Gastroesophageal sphincter (tissue), 4 donors: ENCODE measurements around the gene GALNT5. TPM values are rescaled to one million over a fixed set of nuclear protein-coding genes. Genes with fewer than 3 reads are reported as not detected.

Source experiments
- ATAC-seq: fragments of 150-250 bp; one replicate; pipeline ENCODE4 v1.9.1; 2016; ENCODE audit warnings: mild to moderate bottlenecking, moderate library complexity
- H3K27ac ChIP-seq, 4 donors: fragments of 200-600 bp; sonication (generic) in 3 of 4; 1 replicate in 3 of 4; 2 replicates in 1 of 4; pipeline ENCODE4 v1.5.1; 2016 to 2019
- H3K27me3 ChIP-seq: fragments of 200-600 bp; sonication (generic); one replicate; pipeline ENCODE4 v1.5.1; 2019
- H3K36me3 ChIP-seq, 2 donors: fragments of 200-600 bp; sonication (generic); one replicate each; pipeline ENCODE4 v1.5.1; 2019; ENCODE audit warnings: control low read depth in 1 of 2
- H3K4me1 ChIP-seq, 3 donors: fragments of 200-600 bp; sonication (generic); 1 replicate in 2 of 3; 2 replicates in 1 of 3; pipeline ENCODE4 v1.5.1; 2016 to 2019; ENCODE audit warnings: control low read depth in 2 of 3
- H3K4me3 ChIP-seq, 2 donors: fragments of 200-600 bp; sonication (generic); one replicate each; pipeline ENCODE4 v1.5.1; 2019; ENCODE audit warnings: mild to moderate bottlenecking in 1 of 2, moderate library complexity in 1 of 2
- H3K9me3 ChIP-seq, 3 donors: fragments of 200-600 bp; sonication (generic); one replicate each; pipeline ENCODE4 v1.5.1; 2017 to 2019; ENCODE audit warnings: control low read depth in 2 of 3
- EP300 ChIP-seq: sonication (generic); formaldehyde crosslinking; IDR thresholded peaks from one replicate; pipeline ENCODE4 v1.6.1; 2017; ENCODE audit warnings: antibody characterized with exemption, mild to moderate bottlenecking
- POLR2A ChIP-seq, 2 donors: fragments of 450-650 bp; IDR thresholded peaks; one replicate each; pipeline ENCODE4 v1.6.1; 2017; ENCODE audit warnings: antibody characterized with exemption in 2 of 2, mild to moderate bottlenecking in 2 of 2, moderate library complexity in 1 of 2
- POLR2AphosphoS5 ChIP-seq: sonication (generic); formaldehyde crosslinking; IDR thresholded peaks from one replicate; pipeline ENCODE4 v1.6.1; 2017; ENCODE audit warnings: antibody characterized with exemption
- whole genome bisulfite sequencing, 2 donors: methylation state at CpG; one replicate each; pipeline ENCODE4 v1.1.5; 2018; ENCODE audit warnings: low coverage in 1 of 2; 5-methylcytosine and 5-hydroxymethylcytosine counted together
- total RNA-seq, 4 donors: library from RNA; depleted of rRNA; stranded (reverse); fragments of >200 nt; gene quantifications; one replicate each; pipeline ENCODE4 v1.1.0, GENCODE V29; 2016
- TF ChIP-seq, protein P1 (sequence below), 4 experiments: fragments of 200-600 bp in 2 of 4; fragments of 450-650 bp in 2 of 4; sonication (generic) in 1 of 4; IDR thresholded peaks; one replicate each; pipeline ENCODE4 v1.5.1; 2017 to 2019; ENCODE audit warnings: antibody characterized with exemption in 4 of 4, mild to moderate bottlenecking in 2 of 4, moderate library complexity in 2 of 4

The GALNT5 gene
- total RNA-seq, 4 donors from 2014 or later, result under 0.01 to 0.89 (median 0.24) TPM

DNA sequence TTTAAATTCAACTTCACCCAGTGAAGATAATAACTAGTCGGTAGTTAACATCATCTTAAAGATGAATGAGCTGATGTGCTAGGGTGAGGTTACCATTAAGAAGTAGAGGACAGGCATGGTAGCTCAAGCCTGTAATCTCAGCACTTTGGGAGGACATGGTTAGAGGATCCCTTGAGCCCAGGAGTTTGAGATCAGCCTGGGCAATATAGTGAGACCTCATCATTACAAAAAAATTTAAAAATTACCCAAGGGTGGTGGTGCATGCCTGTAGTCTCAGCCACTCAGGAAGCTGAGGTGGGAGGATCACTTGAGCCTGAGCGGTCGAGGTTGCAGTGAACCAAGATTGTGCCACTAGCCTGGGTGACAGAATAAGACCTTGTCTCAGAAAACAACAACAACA lies 4.7 kb downstream of the GALNT5 start:
- WGBS, 2 donors, result 91 to 95% methylated on average over 3 of the region's 3 CpGs
- Histone ChIP-seq H3K27me3 (no peaks in the 10 kb centered on the region), H3K9me3 (no peaks in the 10 kb centered on the region), H3K36me3 (no peaks in the 10 kb centered on the region), H3K4me3 (no peak overlapping the region), H3K27ac (no peak overlapping the region), H3K4me1 (peaks cover 0 to 10% (median 4%) of the 10 kb centered on the region in 3 donors)
- TF ChIP-seq EP300 (no peak), POLR2AphosphoS5 (no peak), POLR2A (IDR thresholded peaks at IDR 0.05) (no peak)
- TF ChIP-seq, protein P1, sequence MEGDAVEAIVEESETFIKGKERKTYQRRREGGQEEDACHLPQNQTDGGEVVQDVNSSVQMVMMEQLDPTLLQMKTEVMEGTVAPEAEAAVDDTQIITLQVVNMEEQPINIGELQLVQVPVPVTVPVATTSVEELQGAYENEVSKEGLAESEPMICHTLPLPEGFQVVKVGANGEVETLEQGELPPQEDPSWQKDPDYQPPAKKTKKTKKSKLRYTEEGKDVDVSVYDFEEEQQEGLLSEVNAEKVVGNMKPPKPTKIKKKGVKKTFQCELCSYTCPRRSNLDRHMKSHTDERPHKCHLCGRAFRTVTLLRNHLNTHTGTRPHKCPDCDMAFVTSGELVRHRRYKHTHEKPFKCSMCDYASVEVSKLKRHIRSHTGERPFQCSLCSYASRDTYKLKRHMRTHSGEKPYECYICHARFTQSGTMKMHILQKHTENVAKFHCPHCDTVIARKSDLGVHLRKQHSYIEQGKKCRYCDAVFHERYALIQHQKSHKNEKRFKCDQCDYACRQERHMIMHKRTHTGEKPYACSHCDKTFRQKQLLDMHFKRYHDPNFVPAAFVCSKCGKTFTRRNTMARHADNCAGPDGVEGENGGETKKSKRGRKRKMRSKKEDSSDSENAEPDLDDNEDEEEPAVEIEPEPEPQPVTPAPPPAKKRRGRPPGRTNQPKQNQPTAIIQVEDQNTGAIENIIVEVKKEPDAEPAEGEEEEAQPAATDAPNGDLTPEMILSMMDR (IDR thresholded peaks at IDR 0.05), result no peak
- ATAC-seq, result no peak

DNA sequence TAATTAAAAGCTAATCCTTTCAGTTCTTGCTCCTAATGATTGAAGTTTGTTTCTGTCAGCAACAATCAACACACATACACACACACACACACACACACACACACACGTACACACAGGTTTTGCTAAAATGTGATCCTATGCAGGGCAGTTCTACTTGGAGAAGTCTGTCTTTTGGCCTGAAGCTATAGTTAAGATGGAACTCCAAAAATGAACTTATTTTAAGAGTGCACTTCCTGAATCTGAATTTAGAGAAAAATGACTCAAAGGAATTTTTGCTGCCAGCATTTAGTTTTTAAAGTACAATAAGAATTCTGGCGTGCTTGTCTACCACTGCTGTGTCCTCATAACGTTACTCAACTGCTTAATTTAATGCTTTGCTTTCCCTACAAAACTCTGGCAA lies 6.6 kb downstream of the GALNT5 start:
- no peaks in the 10 kb centered on the region for H3K9me3 ChIP-seq
- H3K27me3 ChIP-seq, result peaks cover 5% of the 10 kb centered on the region
- no peaks in the 10 kb centered on the region for H3K4me1 ChIP-seq
- no peak overlapping the region for H3K4me3 ChIP-seq
- no peak for TF ChIP-seq EP300
- TF ChIP-seq POLR2AphosphoS5, result no peak
- no peak for TF ChIP-seq POLR2A (IDR thresholded peaks at IDR 0.05)
- TF ChIP-seq, protein P1 (IDR thresholded peaks at IDR 0.05), result no peak
- no peak overlapping the region for H3K27ac ChIP-seq
- WGBS, 2 donors, result 11 to 30% methylated on average over 3 of the region's 3 CpGs
- H3K36me3 ChIP-seq, result no peaks in the 10 kb centered on the region
- ATAC-seq, result no peak

DNA sequence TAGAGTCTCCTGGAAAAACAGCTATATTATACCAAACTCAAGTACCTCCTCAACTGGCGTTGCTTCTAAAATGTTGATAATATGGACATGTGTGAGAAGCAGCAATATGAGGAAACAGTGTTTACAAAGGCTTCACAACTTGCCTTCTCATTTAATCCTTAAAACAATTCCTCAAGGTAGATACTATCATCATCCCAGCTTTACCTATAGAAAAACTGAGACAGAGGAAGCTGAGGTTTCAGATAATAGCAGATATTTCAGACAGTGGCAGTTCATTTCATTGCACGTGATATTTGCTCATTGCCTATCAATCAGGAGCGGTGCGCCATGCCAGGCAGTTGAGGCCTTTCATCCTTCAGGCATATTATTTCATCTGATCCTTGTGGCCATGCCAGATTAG lies 8.3 kb downstream of the GALNT5 start:
- Histone ChIP-seq H3K4me3 (no peak overlapping the region), H3K27ac (no peak overlapping the region), H3K4me1 (no peaks in the 10 kb centered on the region), H3K27me3 (peaks cover 5% of the 10 kb centered on the region), H3K9me3 (no peaks in the 10 kb centered on the region), H3K36me3 (no peaks in the 10 kb centered on the region)
- whole genome bisulfite sequencing, 2 donors, result 95 to 96% methylated on average over 4 of the region's 4 CpGs
- no peak for ATAC-seq
- TF ChIP-seq, protein P1 (IDR thresholded peaks at IDR 0.05), result no peak
- TF ChIP-seq EP300 (no peak), POLR2AphosphoS5 (no peak), POLR2A (IDR thresholded peaks at IDR 0.05) (no peak)

DNA sequence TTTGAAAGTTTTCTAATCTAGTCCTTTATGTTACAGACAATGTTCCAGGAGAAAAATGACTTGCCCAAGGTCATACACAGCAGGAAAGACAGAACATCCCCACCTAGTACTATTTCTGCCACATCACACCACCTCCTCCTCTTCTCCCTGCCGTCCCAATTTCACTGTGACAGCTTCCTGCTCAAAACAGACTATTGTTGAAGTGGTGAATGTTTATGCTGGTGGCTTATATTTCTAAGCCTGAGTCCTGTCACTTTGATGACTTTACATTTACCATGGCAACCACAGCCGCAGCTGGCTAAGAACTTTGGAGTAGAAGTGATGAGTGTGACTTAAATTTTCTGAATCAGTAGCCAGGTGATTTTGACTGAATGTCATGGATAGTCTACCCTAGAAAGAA lies 10.0 kb downstream of the GALNT5 start:
- Histone ChIP-seq H3K4me3 (no peak overlapping the region), H3K4me1 (no peaks in the 10 kb centered on the region), H3K27me3 (peaks cover 5% of the 10 kb centered on the region), H3K27ac (no peak overlapping the region), H3K36me3 (no peaks in the 10 kb centered on the region), H3K9me3 (no peaks in the 10 kb centered on the region)
- no peak for ATAC-seq
- WGBS, 2 donors, result 47 to 63% methylated on average over 1 to 2 of the region's 2 CpGs
- TF ChIP-seq, protein P1 (IDR thresholded peaks at IDR 0.05), result no peak
- TF ChIP-seq EP300 (no peak), POLR2A (IDR thresholded peaks at IDR 0.05) (no peak), POLR2AphosphoS5 (no peak)

DNA sequence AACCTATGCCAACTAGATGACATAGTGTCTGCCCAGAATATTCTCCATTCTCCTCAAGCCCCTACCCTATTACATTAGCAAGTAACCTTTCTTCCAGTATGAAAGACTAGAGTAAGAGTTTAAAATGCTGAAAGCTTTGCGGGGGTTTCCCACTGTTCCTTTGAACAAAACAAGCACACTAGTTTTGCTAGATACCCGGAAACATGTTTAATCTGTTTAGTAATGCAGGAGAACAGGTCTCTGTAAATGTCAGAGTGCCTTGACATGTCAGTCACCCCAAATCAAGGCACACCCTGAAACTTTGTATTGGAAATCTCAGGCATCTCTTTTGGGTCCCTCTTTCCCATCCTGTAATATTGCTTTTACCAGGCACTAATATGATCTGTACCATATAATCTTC lies 11.6 kb downstream of the GALNT5 start:
- TF ChIP-seq POLR2AphosphoS5, result no peak
- TF ChIP-seq, protein P1 (IDR thresholded peaks at IDR 0.05), result no peak
- TF ChIP-seq EP300, result no peak
- no peak for TF ChIP-seq POLR2A (IDR thresholded peaks at IDR 0.05)
- ATAC-seq, result no peak
- no peak overlapping the region for H3K27ac ChIP-seq
- no peaks in the 10 kb centered on the region for H3K9me3 ChIP-seq
- no peak overlapping the region for H3K4me3 ChIP-seq
- H3K36me3 ChIP-seq, result no peaks in the 10 kb centered on the region
- H3K27me3 ChIP-seq, result peaks cover 5% of the 10 kb centered on the region
- no peaks in the 10 kb centered on the region for H3K4me1 ChIP-seq
- WGBS, 2 donors, result 95 to 96% methylated on average over 2 of the region's 2 CpGs
